ENCODE data around the gene TSPAN14. TPM values are rescaled to one million over a fixed set of nuclear protein-coding genes. Genes with fewer than 3 reads are reported as not detected.

Gene TSPAN14
- total RNA-seq, 1 experiment from 2014 or later = 46.8 TPM

- Mint-ChIP-seq H3K9me3 (no peaks in the 10 kb centered on the region; a peak in 1 of 5 replicates), H3K36me3 (ENCODE audit: insufficient read depth in 1 of 3, low read depth in 3 of 3) (peaks cover 9 to 40% (median 34%) of the 10 kb centered on the region in 3 experiments; a peak in 5 of 7 replicates), H3K27me3 (ENCODE audit: low read depth) (peaks cover 5% of the 10 kb centered on the region), H3K4me3 (no peak overlapping the region), H3K27ac (no peak overlapping the region), H3K4me1 (peaks cover 28 to 34% of the 10 kb centered on the region in 2 experiments)
- H3T11ph ChIP-seq (ENCODE audit: low read length) = no peak overlapping the region
- no peak overlapping the region for H2BK20ac ChIP-seq (ENCODE audit: low read depth, low read length, poor library complexity, severe bottlenecking)
- H3K79me1 ChIP-seq (ENCODE audit: insufficient read depth, low read depth, low read length, poor library complexity, severe bottlenecking) = no peaks in the 10 kb centered on the region
- no peak overlapping the region; the same call in 1 of the 2 replicates for H3K14ac ChIP-seq (ENCODE audit: insufficient read depth, low read length)
- no peaks in the 10 kb centered on the region for H3K27me3 ChIP-seq (ENCODE audit: insufficient read depth, low read length)
- no peak for DNase-seq
- H3K23me2 ChIP-seq (ENCODE audit: insufficient read length, low read depth, low read length, poor library complexity, severe bottlenecking) = no peaks in the 10 kb centered on the region
- no CpG with 5 or more reads among the region's 5 CpGs for WGBS (ENCODE audit: extremely low coverage, insufficient read length, low lambda C conversion rate)
- no peak overlapping the region for H2AK5ac ChIP-seq (ENCODE audit: insufficient read length, low read length)
- no peaks in the 10 kb centered on the region for H3K9me3 ChIP-seq (ENCODE audit: control insufficient read depth, low read depth, low read length)
- H3K23ac ChIP-seq (ENCODE audit: insufficient read length, low read depth, low read length) = no peak overlapping the region
- no peak overlapping the region for H4K8ac ChIP-seq (replicated peaks; ENCODE audit: insufficient read length, low read depth, low read length)
- H2BK12ac ChIP-seq (ENCODE audit: insufficient read length, low read depth, low read length) = no peak overlapping the region
- H2AFZ ChIP-seq (ENCODE audit: low read length) = no peak overlapping the region
- H2BK120ac ChIP-seq (ENCODE audit: low read depth, low read length, poor library complexity, severe bottlenecking) = no peak overlapping the region
- no peak overlapping the region for H2BK15ac ChIP-seq (ENCODE audit: low read depth, low read length)
- H3K56ac ChIP-seq (ENCODE audit: insufficient read length, low read depth, low read length) = no peak overlapping the region
- H4K20me1 ChIP-seq (ENCODE audit: control insufficient read depth, insufficient read depth, insufficient read length) = no peaks in the 10 kb centered on the region
- TF ChIP-seq, protein P1, sequence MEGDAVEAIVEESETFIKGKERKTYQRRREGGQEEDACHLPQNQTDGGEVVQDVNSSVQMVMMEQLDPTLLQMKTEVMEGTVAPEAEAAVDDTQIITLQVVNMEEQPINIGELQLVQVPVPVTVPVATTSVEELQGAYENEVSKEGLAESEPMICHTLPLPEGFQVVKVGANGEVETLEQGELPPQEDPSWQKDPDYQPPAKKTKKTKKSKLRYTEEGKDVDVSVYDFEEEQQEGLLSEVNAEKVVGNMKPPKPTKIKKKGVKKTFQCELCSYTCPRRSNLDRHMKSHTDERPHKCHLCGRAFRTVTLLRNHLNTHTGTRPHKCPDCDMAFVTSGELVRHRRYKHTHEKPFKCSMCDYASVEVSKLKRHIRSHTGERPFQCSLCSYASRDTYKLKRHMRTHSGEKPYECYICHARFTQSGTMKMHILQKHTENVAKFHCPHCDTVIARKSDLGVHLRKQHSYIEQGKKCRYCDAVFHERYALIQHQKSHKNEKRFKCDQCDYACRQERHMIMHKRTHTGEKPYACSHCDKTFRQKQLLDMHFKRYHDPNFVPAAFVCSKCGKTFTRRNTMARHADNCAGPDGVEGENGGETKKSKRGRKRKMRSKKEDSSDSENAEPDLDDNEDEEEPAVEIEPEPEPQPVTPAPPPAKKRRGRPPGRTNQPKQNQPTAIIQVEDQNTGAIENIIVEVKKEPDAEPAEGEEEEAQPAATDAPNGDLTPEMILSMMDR (conservative IDR thresholded peaks at IDR 0.05) = no peak
- H4K91ac ChIP-seq (ENCODE audit: insufficient read length, low read depth, low read length) = no peak overlapping the region
- H3K4ac ChIP-seq (ENCODE audit: low read depth, low read length) = no peak overlapping the region
- H2BK5ac ChIP-seq (ENCODE audit: insufficient read length, low read length) = no peak overlapping the region
- no peak overlapping the region for H3K18ac ChIP-seq (ENCODE audit: insufficient read length, low read depth, low read length)
- H3K9ac ChIP-seq (ENCODE audit: extremely low read depth, insufficient read length, low read length) = no peak overlapping the region
- peaks cover 4% of the 10 kb centered on the region; the same call in 1 of the 2 replicates for H3K79me2 ChIP-seq (ENCODE audit: insufficient read depth, low read length)
- no peak overlapping the region for H3K4me2 ChIP-seq (ENCODE audit: insufficient read depth, insufficient read length, low read length)
- H4K5ac ChIP-seq (ENCODE audit: insufficient read length, low read depth, low read length) = no peak overlapping the region
- H3K4me1 ChIP-seq (ENCODE audit: insufficient read depth, low read length) = no peaks in the 10 kb centered on the region; the same call in 1 of the 2 replicates
- no peak overlapping the region for H3K27ac ChIP-seq (ENCODE audit: insufficient read length, low read depth, low read length)
Measured at GRCh38 chr10:80421050-80421706, 32.9 kb upstream of the TSPAN14 start.
